ENCODE data around the gene PTPN23.

DNA sequence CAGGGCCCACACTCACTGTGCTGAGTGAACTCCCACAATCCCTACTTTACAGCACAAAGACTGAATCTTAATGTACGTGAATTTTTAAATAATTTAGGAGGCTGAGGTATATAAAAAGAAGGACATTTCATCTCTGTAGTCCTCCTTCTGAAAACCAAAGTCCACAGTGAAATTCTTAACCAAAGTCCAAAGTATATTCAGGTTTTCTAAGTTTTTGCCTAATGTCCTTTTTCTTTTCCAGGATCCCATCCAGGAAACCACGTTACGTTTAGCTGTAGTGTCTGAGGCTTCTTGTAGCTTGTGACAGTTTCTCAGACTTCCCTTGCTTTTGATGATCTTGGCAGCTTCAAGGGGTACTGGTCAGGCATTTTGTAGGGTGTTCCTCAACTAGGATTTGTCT is 50.4 kb downstream of the PTPN23 start:
- TF ChIP-seq, protein P1, sequence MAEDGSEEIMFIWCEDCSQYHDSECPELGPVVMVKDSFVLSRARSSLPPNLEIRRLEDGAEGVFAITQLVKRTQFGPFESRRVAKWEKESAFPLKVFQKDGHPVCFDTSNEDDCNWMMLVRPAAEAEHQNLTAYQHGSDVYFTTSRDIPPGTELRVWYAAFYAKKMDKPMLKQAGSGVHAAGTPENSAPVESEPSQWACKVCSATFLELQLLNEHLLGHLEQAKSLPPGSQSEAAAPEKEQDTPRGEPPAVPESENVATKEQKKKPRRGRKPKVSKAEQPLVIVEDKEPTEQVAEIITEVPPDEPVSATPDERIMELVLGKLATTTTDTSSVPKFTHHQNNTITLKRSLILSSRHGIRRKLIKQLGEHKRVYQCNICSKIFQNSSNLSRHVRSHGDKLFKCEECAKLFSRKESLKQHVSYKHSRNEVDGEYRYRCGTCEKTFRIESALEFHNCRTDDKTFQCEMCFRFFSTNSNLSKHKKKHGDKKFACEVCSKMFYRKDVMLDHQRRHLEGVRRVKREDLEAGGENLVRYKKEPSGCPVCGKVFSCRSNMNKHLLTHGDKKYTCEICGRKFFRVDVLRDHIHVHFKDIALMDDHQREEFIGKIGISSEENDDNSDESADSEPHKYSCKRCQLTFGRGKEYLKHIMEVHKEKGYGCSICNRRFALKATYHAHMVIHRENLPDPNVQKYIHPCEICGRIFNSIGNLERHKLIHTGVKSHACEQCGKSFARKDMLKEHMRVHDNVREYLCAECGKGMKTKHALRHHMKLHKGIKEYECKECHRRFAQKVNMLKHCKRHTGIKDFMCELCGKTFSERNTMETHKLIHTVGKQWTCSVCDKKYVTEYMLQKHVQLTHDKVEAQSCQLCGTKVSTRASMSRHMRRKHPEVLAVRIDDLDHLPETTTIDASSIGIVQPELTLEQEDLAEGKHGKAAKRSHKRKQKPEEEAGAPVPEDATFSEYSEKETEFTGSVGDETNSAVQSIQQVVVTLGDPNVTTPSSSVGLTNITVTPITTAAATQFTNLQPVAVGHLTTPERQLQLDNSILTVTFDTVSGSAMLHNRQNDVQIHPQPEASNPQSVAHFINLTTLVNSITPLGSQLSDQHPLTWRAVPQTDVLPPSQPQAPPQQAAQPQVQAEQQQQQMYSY (CRISPR knock-in tag; IDR thresholded peaks at IDR 0.05), result no peak
- no peak for TF ChIP-seq CREB1 (IDR thresholded peaks at IDR 0.05; ENCODE audit: low read depth)
- TF ChIP-seq, protein P2, sequence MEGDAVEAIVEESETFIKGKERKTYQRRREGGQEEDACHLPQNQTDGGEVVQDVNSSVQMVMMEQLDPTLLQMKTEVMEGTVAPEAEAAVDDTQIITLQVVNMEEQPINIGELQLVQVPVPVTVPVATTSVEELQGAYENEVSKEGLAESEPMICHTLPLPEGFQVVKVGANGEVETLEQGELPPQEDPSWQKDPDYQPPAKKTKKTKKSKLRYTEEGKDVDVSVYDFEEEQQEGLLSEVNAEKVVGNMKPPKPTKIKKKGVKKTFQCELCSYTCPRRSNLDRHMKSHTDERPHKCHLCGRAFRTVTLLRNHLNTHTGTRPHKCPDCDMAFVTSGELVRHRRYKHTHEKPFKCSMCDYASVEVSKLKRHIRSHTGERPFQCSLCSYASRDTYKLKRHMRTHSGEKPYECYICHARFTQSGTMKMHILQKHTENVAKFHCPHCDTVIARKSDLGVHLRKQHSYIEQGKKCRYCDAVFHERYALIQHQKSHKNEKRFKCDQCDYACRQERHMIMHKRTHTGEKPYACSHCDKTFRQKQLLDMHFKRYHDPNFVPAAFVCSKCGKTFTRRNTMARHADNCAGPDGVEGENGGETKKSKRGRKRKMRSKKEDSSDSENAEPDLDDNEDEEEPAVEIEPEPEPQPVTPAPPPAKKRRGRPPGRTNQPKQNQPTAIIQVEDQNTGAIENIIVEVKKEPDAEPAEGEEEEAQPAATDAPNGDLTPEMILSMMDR (IDR thresholded peaks at IDR 0.05 in 2 of 3, conservative IDR thresholded peaks at IDR 0.05 in 1 of 3; ENCODE audit: control insufficient read depth in 2 of 3, extremely low read depth in 1 of 3, insufficient read depth in 1 of 3, low read depth in 3 of 3, low read length in 3 of 3), result no peak
